GM18508 (cell line): ENCODE measurements around the gene AMBRA1.
"Not testable (repeated sequence)": the region's sequence is repeated elsewhere in the genome, so short reads cannot be mapped to it uniquely, and the experiment has no call there.

ENCODE experiments used
- ATAC-seq: cut with Tn5 transposase; IDR thresholded peaks from one replicate; pipeline ENCODE4 v1.9.1; 2021; ENCODE audit warnings: moderate number of reproducible peaks; ENCODE audit not compliant: insufficient read depth, unreplicated experiment

Gene AMBRA1

DNA sequence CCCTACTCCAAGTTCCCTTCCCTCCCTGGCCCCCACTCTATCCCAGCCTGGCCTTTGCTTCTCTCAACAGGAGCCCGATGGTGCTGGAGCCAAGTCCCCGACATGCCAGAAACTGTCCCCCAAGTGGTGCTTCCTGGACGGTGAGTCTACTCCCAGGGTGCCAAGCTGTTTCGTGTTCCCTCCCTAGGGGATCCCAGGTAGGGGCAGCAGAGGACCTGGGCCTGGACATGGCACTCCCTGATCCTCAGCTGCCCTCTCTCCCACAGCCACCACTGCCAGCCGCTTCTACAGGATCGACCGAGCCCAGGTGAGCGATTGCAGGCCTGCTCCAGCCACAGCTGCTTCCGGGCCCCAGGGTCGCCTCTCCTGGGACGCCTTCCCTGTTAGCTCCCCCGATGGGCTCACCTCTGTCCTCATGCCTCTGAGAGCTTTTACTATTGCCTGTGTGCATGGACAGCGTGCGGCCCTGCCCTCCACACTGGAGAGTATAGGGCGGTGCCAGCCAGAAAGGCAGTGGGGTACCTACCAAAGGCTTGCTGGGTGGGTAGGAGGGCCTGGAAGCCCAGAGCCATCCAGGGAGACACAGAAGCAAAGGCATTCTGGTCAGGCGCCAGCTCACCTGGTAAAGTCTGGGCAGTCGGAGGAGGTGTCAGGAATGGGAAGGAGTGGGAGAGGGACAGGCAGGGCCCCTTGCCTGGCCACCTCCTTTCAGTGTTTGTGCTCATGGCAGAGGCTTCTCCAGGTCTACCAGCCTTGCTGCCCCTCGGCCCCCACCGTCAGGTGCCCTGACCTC lies 217.4 kb downstream of the AMBRA1 start:
- no peak for ATAC-seq

DNA sequence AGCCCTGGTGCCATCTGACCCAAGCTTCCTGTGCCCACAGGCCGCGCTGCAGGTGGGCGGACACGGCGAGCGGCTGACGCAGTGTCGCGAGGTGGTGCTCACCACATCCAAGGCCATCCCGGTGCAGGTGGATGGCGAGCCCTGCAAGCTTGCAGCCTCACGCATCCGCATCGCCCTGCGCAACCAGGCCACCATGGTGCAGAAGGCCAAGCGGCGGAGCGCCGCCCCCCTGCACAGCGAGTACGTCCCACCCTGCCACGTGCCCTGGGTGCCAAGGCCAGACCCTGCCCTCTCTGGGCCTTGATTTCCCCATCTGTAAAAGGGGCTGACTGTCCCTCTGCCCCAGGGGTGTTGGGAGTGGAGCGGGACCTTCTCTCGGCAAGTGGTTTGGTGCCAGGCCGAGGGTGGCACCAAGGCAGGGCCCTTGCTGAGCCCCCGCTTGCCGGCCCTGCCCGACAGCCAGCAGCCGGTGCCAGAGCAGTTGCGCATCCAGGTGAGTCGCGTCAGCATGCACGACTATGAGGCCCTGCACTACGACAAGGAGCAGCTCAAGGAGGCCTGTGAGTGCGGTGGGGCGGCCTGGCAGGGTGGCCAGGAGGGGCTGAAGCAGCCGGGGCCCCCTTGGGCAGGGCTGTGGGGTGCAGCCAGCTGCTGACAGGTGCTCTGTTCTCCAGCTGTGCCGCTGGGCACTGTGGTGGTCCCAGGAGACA lies 218.3 kb downstream of the AMBRA1 start:
- ATAC-seq = no peak

DNA sequence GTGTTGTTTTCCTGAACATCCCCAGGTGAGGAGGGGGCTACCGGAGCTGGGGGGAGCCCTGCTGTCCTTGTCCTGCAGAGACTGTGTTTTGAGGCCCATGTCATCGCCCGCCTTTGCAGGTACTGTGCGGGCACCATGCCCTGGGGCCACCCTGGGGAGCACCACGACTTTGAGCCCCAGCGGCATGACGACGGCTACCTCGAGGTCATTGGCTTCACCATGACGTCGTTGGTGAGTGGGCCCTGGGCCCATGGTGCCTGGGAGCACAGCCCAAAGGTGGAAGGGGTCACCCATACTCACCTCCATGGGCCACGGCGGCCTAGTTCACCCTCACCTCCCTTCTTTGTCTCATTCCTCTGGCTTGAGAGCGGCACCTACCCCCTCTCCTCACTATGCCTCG lies 219.0 kb downstream of the AMBRA1 start:
- no peak for ATAC-seq

DNA sequence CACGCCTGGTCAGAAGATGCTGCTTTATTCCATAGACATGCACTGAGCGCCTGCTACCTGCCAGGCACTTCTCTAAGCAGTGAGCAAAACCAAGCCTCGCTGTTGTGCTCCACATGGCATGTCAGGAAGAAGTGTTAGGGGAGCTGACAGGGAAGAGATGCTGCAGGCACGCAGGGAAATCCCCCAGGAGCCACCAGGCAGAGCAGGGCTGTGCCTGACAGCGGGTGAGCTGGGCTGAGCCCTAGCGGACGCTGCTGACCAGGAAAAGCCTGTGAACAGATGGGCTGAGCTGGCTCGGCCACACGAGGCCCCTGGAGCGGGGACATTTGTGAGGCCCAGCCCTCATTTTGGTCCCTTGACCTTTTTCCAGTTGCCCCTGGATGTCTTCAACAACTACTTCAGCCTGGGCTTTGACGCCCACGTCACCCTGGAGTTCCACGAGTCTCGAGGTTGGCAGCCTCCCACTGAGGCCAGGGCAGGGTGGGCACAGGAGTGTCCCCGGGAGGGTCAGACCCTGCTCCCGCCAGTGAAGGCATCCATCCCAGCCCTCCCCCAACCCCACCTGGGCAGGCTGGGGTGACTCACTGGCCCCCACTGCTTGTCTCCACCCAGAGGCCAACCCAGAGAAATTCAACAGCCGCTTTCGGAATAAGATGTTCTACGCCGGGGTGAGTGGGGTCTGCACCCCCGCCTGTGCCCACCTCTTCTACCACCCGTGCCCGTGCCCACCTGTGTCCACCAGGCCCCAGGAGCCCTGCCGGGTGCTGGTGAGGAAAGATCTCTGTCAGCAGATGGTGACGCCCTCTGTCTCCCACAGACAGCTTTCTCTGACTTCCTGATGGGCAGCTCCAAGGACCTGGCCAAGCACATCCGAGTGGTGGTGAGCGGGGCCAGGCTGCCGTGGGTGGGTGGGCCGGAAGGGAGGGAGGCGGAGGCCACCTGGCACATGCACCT lies 219.8 kb downstream of the AMBRA1 start:
- ATAC-seq = no peak

DNA sequence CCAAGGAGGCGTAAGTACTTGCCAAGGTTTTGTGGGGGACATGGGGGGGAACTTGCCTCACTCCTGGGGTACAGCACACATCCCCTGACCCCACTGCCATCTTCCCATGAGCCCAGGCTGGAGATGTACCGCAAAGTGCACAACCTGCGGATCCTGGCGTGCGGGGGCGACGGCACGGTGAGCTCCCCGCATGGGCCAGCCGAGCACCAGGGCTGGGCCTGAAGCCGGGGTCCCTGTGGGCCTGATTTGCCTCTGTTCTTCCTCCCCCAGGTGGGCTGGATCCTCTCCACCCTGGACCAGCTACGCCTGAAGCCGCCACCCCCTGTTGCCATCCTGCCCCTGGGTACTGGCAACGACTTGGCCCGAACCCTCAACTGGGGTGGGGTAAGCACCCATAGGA lies 221.3 kb downstream of the AMBRA1 start:
- ATAC-seq = not testable (repeated sequence)

DNA sequence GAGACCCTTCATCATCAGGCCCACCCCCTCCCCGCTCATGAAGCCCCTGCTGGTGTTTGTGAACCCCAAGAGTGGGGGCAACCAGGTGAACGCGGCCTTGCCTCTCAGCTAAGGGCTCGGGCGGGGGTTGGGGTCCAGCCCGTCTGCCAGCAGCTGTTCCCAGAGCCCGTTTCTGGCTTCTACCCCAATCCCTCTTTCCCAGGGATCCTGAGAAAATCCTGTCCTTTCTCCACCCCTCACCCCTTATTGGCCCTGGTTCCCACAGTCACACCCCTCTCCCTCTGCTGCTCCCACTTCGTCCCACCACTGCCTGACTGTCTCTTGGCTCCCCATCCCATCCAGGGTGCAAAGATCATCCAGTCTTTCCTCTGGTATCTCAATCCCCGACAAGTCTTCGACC lies 221.7 kb downstream of the AMBRA1 start:
- ATAC-seq = no peak

DNA sequence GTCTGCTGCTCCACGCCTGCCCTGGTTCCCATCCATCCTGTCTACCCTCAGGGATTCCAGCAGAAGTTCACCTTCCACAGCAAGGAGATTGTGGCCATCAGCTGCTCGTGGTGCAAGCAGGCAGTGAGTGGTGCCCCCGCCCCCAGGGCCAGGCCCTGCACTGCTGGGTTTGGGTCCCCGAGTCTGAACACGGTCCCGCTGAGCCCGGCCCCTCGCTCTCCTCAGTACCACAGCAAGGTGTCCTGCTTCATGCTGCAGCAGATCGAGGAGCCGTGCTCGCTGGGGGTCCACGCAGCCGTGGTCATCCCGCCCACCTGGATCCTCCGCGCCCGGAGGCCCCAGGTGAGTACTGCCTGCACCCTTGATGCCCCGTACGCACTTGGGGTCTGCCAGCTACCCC lies 222.6 kb downstream of the AMBRA1 start:
- not testable (repeated sequence) for ATAC-seq

DNA sequence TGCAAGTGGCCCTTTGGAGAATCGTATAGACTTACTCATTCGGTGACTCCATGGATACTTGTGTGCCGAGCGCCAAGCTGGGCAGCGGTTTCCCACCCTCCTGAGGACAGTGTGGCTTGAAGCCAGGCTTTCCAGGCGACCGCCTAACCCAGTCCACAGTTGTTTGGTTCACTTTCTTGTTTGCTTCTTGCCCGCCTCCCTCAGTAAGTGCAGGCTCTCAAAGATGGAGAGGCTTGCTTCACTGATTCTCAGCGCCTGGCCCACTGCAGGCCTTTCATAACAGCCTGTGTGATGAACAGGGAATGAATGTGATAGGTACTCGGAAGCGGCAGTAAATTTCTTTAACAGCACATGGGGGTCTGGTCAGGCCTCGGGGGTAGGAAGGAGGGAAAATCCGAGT lies 223.6 kb downstream of the AMBRA1 start:
- no peak for ATAC-seq

DNA sequence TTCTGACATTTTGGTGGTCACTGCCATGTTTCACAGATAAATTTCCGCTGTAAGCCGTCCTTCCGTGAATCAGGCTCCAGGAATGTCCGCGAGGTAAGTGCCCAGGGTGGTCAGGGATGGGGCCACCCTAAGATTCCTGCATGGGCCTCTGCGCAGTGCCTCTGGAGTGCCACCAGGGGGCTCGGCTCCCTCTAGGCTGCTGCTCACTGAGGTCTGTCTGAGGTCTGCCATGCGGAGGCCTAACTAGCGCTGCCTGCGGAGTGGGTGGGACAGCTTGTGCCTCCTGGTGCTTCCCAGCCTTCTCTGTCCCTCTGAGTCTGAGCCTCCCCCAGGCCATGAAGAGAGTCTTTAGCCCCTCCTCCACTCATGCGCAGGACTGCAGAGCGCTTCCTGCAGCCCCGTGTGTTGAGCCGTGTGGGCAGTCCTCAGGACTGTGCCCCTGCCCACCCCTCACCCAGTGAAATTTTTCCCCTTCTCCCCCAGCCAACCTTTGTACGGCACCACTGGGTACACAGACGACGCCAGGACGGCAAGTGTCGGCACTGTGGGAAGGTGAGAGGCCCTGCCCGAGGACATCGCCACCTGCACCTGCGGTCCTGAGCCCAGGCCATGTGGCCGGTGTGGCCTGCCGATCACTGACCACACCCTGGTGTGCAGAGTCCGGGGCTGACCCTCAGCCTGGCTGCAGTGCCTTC lies 224.2 kb downstream of the AMBRA1 start:
- ATAC-seq = no peak

DNA sequence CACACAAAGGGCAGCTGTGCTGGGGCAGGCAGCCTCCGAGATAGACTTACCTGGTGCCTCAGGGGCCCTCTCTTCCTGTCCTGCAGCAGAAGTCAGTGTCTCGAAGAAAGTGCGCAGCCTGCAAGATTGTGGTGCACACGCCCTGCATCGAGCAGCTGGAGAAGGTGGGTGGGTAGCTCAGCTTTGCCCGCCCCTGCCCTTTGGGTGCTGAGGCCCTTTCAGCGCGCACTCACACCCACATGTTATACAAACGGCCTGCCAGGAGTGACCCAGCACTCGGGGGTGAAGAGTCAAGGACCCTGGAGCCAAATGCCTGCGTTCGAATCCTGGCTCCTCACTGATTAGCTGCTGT lies 225.9 kb downstream of the AMBRA1 start:
- no peak for ATAC-seq

DNA sequence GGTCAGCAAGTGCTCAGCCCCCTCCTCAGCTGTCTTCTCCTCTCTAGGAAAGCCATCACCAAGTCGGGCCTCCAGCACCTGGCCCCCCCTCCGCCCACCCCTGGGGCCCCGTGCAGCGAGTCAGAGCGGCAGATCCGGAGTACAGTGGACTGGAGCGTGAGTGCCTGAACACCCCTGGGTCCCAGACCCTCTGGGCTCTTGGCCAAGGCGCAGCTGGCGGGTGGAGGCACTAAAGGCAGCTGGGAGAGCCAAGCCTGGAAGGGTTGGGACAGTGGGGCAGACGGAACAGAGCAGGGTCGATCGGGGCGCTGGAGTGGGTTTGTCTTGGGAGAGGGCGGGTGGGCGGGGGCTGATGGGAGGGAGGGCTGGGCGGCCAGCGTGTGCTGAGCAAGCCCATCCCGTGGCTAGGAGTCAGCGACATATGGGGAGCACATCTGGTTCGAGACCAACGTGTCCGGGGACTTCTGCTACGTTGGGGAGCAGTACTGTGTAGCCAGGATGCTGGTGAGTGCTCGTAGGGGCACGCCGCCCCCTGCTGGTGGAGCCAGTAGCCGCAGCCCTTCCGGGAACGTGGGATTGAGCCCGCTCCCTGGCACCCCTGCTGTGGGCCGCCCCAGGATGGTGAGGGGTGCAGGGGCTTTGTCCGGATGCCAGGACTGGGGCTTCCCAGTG lies 226.4 kb downstream of the AMBRA1 start:
- ATAC-seq = no peak

DNA sequence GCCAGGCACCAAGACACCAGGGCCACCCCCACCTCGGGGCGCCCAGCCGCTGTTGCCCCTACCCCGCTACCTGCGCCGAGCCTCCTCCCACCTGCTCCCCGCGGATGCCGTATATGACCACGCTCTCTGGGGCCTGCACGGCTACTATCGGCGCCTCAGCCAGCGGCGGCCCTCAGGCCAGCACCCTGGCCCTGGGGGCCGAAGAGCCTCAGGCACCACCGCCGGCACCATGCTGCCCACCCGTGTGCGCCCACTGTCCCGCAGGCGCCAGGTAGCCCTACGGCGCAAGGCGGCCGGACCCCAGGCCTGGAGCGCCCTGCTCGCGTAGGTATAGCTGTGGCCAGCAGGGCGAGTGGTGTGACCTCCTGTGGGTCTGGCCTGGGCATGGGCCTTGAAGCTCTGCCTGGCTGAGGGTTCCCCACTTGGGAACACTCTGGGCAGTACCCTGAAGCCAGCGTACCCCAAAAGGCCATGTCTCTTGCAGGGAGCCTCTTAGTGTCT lies 227.1 kb downstream of the AMBRA1 start:
- no peak for ATAC-seq

DNA sequence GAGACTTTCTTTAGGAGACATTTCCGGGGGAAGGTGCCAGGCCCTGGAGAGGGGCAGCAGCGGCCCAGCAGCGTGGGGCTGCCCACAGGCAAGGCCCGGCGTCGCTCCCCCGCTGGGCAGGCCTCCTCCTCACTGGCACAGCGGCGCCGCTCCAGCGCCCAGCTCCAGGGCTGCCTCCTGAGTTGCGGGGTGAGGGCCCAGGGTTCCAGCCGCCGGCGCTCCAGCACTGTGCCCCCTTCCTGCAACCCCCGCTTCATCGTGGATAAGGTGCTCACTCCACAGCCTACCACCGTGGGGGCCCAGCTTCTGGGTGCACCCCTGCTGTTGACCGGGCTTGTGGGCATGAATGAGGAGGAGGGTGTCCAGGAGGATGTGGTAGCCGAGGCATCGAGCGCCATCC lies 227.6 kb downstream of the AMBRA1 start:
- no peak for ATAC-seq

DNA sequence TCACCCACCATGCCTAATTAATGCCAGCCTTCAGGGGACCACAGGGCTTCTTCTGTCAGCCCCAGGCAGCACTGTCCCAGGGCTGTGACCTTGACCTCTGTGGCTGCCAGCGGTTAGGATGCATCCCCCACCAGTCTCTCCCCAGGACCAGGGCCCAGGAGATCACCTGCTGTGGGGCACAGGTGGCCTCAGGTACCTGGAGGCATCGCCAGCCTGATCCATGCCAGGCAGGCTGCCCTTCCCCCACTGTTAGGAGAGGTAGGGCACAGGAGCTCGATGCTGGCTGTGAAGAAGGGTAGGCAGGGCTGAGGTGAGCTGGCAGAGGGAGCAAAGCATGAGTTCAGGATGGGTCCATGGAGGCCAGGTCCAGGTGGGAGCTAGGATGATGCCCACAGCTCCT lies 229.0 kb downstream of the AMBRA1 start:
- no peak for ATAC-seq

DNA sequence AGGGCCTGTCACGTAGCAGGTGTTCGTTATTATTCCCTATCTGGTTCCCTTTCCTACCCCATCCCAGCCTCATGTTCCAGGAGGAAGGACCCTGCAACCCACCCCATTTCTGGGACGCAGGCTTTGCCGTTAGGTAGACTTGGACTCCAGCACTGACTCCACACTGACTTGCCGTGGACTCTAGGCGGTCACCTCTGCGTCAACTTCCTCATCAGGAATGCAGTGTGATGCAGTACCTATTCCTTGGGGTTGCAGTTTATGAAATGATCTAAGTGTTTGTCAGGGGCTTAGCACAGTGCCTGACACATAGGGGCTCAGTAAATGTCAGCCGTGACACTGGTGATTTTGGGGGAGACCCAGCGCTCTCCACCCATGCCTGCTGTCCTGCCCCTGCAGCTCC lies 229.8 kb downstream of the AMBRA1 start:
- ATAC-seq = no peak

DNA sequence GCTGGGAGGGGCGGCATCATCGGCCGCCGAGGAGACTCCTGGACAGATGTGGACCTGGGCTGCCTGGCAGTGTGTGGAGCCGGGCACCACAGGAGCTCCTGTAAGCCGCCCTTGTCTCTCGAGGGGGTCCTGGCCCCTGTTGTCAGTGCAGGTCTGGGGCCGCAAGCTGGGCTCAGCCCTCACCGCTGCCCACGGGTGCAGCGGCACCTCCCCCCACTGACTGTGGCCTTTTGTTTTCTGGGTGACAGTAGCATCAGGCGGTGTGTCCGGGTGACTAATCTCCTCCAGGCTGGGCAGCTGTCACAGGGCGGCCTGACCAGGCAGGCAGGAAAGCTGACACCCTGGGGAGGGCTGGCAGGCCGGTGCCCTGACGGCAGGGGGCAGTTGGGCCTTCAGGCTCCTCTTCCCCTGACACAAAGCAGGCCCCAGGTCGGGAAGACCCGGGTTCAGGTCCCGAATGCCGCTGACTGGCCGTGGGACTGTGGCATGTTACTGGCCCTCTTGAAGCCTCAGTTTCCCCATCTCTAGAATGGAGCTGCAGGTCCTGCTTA lies 230.3 kb downstream of the AMBRA1 start:
- no peak for ATAC-seq

DNA sequence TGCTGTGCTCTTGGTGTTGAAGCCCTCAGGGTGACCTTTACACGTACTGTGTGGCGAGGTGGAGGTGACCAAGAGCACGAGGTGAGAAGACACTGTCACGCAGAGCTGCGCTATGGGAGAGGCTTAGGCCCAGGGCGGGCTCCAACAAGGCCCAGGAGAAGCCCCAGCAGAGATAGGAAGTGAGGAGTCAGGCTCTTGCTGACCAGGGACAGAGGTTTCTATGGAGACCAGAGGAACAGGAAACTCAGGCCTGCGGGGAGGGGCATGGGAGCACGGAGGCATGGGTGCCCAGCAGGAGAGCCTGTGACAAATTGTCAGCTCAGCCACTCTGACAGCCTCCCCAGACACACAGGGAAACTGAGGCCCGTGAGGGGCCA lies 230.8 kb downstream of the AMBRA1 start:
- no peak for ATAC-seq

DNA sequence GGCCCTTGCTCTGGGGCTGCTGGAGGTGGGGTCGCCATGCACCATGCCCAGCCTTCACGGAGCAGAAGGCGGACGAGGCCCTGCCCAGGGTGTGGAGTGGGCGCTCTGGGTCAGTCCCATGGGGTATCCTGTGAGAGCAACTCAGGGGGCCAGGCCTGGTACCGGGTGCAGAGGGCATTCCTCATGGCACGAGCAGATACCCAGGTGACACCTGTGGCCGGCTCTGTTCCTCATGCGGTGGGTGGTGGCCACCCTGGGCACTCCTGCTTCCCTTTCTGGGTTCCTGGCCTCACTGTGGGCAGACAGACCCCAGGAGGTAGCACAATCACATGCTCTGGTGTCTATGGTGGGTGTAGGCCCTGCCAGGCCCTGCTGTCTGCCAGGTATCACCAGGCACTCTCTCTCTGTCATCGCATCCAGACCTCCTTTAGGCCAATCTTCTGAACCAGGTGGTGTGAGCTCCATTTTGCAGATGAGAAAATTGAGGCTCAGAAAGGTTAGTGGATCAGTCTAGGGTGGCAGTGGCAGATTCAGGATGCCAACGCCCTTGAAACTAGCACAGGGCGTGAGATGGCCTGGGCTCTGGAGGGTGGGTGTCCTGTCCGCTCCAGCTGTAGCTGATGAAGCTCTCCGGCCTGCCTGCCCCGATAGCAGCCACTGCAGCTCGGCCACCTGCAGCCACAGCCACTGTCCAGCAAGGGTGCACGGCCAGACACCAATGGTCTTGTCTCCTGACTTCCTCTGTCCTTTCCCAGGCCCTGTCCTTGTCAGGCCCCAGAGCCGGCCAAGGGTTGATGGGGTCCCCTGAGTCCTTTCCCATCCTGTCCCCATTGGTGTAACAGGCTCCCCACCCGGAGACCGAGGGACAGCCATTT lies 231.4 kb downstream of the AMBRA1 start:
- no peak for ATAC-seq
